Activated CD4-positive, alpha-beta T cell treated with anti-CD3 and anti-CD28 coated beads, Interleukin-2, amount 10 ng/mL, durations not matched to agents 24 days and 14 days (primary cell): ENCODE results near the gene COLEC12. TPM values are rescaled to one million over a fixed set of nuclear protein-coding genes. Genes with fewer than 3 reads are reported as not detected.

ENCODE experiments used
- DNase-seq: peaks from one replicate; pipeline ENCODE4 v3.0.0; 2022
- H3K27ac Mint-ChIP-seq: one replicate; pipeline ENCODE4 v1.8.0; 2022; ENCODE audit warnings: mild to moderate bottlenecking, mixed read lengths
- H3K27me3 Mint-ChIP-seq: one replicate; pipeline ENCODE4 v1.8.0; 2022; ENCODE audit warnings: mixed read lengths
- H3K36me3 Mint-ChIP-seq: one replicate; pipeline ENCODE4 v1.8.0; 2022; ENCODE audit warnings: low read depth, mild to moderate bottlenecking, mixed read lengths
- H3K4me1 Mint-ChIP-seq: one replicate; pipeline ENCODE4 v1.8.0; 2021; ENCODE audit warnings: mixed read lengths
- H3K4me3 Mint-ChIP-seq: one replicate; pipeline ENCODE4 v1.8.0; 2022; ENCODE audit warnings: mild to moderate bottlenecking, moderate library complexity, mixed read lengths
- H3K9me3 Mint-ChIP-seq: one replicate; pipeline ENCODE4 v1.8.0; 2021; ENCODE audit warnings: mixed read lengths
- intact Hi-C: fragments of 100-400 bp; cut with micrococcal nuclease; formaldehyde crosslinking; loops from one replicate; pipeline ENCODE4 v1.15.1; 2023
- total RNA-seq: library from RNA; stranded (reverse); gene quantifications from 2 replicates; pipeline ENCODE4 v1.2.3, GENCODE V29; 2022

COLEC12 gene
- total RNA-seq, 1 donor from 2014 or later, result not detected

GRCh38 chr18:495452-495851, 5.0 kb downstream of the COLEC12 start:
- Mint-ChIP-seq H3K27ac (no peak overlapping the region), H3K9me3 (no peaks in the 10 kb centered on the region), H3K4me3 (no peak overlapping the region), H3K27me3 (peaks cover 25% of the 10 kb centered on the region), H3K4me1 (peaks cover 2% of the 10 kb centered on the region), H3K36me3 (no peaks in the 10 kb centered on the region)
- intact Hi-C loops, result loop anchor here (5.0 kb wide), 1 partner anchor 412 kb away; no protein-coding TSS in a partner anchor
- DNase-seq, result peak; percentile 37

- Mint-ChIP-seq H3K4me1 (peaks cover 2% of the 10 kb centered on the region), H3K4me3 (no peak overlapping the region), H3K27ac (no peak overlapping the region), H3K9me3 (no peaks in the 10 kb centered on the region), H3K36me3 (no peaks in the 10 kb centered on the region), H3K27me3 (peaks cover 25% of the 10 kb centered on the region)
- intact Hi-C loops, result loop anchor here (5.0 kb wide), 1 partner anchor 412 kb away; no protein-coding TSS in a partner anchor
- DNase-seq, result no peak
These were observed 5.5 kb downstream of the COLEC12 start for GRCh38 chr18:495017-495416.

- H3K27ac Mint-ChIP-seq, result no peak overlapping the region
- H3K9me3 Mint-ChIP-seq, result no peaks in the 10 kb centered on the region
- DNase-seq, result no peak
- intact Hi-C loops, result no loop called here
- H3K4me3 Mint-ChIP-seq, result no peak overlapping the region
- no peaks in the 10 kb centered on the region for H3K36me3 Mint-ChIP-seq
- H3K27me3 Mint-ChIP-seq, result peaks cover 20% of the 10 kb centered on the region
- H3K4me1 Mint-ChIP-seq, result no peaks in the 10 kb centered on the region
These were observed 6.2 kb downstream of the COLEC12 start for GRCh38 chr18:493986-494983.

GRCh38 chr18:492451-492850, 8.1 kb downstream of the COLEC12 start:
- Mint-ChIP-seq H3K4me1 (no peaks in the 10 kb centered on the region), H3K27ac (no peak overlapping the region), H3K4me3 (no peak overlapping the region), H3K9me3 (no peaks in the 10 kb centered on the region), H3K27me3 (peaks cover 8% of the 10 kb centered on the region), H3K36me3 (no peaks in the 10 kb centered on the region)
- DNase-seq, result no peak
- intact Hi-C loops, result no loop called here

GRCh38 chr18:490624-491023, 9.9 kb downstream of the COLEC12 start:
- H3K27ac Mint-ChIP-seq, result no peak overlapping the region
- H3K36me3 Mint-ChIP-seq, result no peaks in the 10 kb centered on the region
- H3K4me1 Mint-ChIP-seq, result no peaks in the 10 kb centered on the region
- intact Hi-C loops, result no loop called here
- DNase-seq, result no peak
- H3K27me3 Mint-ChIP-seq, result peaks cover 10% of the 10 kb centered on the region
- peaks cover 6% of the 10 kb centered on the region for H3K9me3 Mint-ChIP-seq
- no peak overlapping the region for H3K4me3 Mint-ChIP-seq

- H3K27ac Mint-ChIP-seq, result no peak overlapping the region
- no peaks in the 10 kb centered on the region for H3K36me3 Mint-ChIP-seq
- H3K9me3 Mint-ChIP-seq, result peaks cover 6% of the 10 kb centered on the region
- no peaks in the 10 kb centered on the region for H3K4me1 Mint-ChIP-seq
- H3K4me3 Mint-ChIP-seq, result no peak overlapping the region
- H3K27me3 Mint-ChIP-seq, result peaks cover 10% of the 10 kb centered on the region
- DNase-seq, result peak; percentile 38
- intact Hi-C loops, result no loop called here
These were observed 10.5 kb downstream of the COLEC12 start for GRCh38 chr18:490024-490366.

GRCh38 chr18:489244-490023, 11.1 kb downstream of the COLEC12 start:
- intact Hi-C loops, result no loop called here
- peaks cover 6% of the 10 kb centered on the region for H3K9me3 Mint-ChIP-seq
- peaks cover 10% of the 10 kb centered on the region for H3K27me3 Mint-ChIP-seq
- H3K27ac Mint-ChIP-seq, result no peak overlapping the region
- no peak for DNase-seq
- H3K4me1 Mint-ChIP-seq, result no peaks in the 10 kb centered on the region
- no peak overlapping the region for H3K4me3 Mint-ChIP-seq
- no peaks in the 10 kb centered on the region for H3K36me3 Mint-ChIP-seq

- no peak overlapping the region for H3K4me3 Mint-ChIP-seq
These were observed 13.4 kb downstream of the COLEC12 start for GRCh38 chr18:486929-487740.

GRCh38 chr18:484749-485464, 15.6 kb downstream of the COLEC12 start:
- no peaks in the 10 kb centered on the region for H3K36me3 Mint-ChIP-seq
- no peaks in the 10 kb centered on the region for H3K4me1 Mint-ChIP-seq
- intact Hi-C loops, result no loop called here
- DNase-seq, result no peak
- H3K27ac Mint-ChIP-seq, result no peak overlapping the region
- peaks cover 10% of the 10 kb centered on the region for H3K27me3 Mint-ChIP-seq
- H3K9me3 Mint-ChIP-seq, result peaks cover 6% of the 10 kb centered on the region
- no peak overlapping the region for H3K4me3 Mint-ChIP-seq

More at GRCh38 chr18:486929-487740, 13.4 kb downstream of the COLEC12 start:
- DNase-seq, result no peak
- intact Hi-C loops, result no loop called here
- H3K27ac Mint-ChIP-seq, result no peak overlapping the region
- no peaks in the 10 kb centered on the region for H3K36me3 Mint-ChIP-seq
- H3K4me1 Mint-ChIP-seq, result no peaks in the 10 kb centered on the region
- peaks cover 6% of the 10 kb centered on the region for H3K9me3 Mint-ChIP-seq
- H3K27me3 Mint-ChIP-seq, result peaks cover 10% of the 10 kb centered on the region

GRCh38 chr18:478681-479080, 21.8 kb downstream of the COLEC12 start:
- H3K36me3 Mint-ChIP-seq, result no peaks in the 10 kb centered on the region
- peaks cover 1% of the 10 kb centered on the region for H3K4me1 Mint-ChIP-seq
- no peak overlapping the region for H3K27ac Mint-ChIP-seq
- intact Hi-C loops, result no loop called here
- peaks cover 3% of the 10 kb centered on the region for H3K27me3 Mint-ChIP-seq
- H3K9me3 Mint-ChIP-seq, result no peaks in the 10 kb centered on the region
- no peak overlapping the region for H3K4me3 Mint-ChIP-seq
- no peak for DNase-seq

GRCh38 chr18:477565-477964, 22.9 kb downstream of the COLEC12 start:
- Mint-ChIP-seq H3K9me3 (no peaks in the 10 kb centered on the region), H3K27me3 (peaks cover 3% of the 10 kb centered on the region), H3K4me1 (peaks cover 1% of the 10 kb centered on the region), H3K36me3 (no peaks in the 10 kb centered on the region), H3K27ac (no peak overlapping the region), H3K4me3 (no peak overlapping the region)
- intact Hi-C loops, result no loop called here
- peak; percentile 62 for DNase-seq

GRCh38 chr18:476251-476664, 24.2 kb downstream of the COLEC12 start:
- peaks cover 1% of the 10 kb centered on the region for H3K4me1 Mint-ChIP-seq
- no peaks in the 10 kb centered on the region for H3K9me3 Mint-ChIP-seq
- H3K27ac Mint-ChIP-seq, result no peak overlapping the region
- DNase-seq, result no peak
- intact Hi-C loops, result no loop called here
- H3K27me3 Mint-ChIP-seq, result peaks cover 3% of the 10 kb centered on the region
- H3K4me3 Mint-ChIP-seq, result no peak overlapping the region
- no peaks in the 10 kb centered on the region for H3K36me3 Mint-ChIP-seq
